ENCODE results near the gene ELF2. TPM values are rescaled to one million over a fixed set of nuclear protein-coding genes. Genes with fewer than 3 reads are reported as not detected.
A peak's percentile ranks its signal among the peaks of the same experiment; 100 is the strongest.
"Not testable (repeated sequence)": the region's sequence is repeated elsewhere in the genome, so short reads cannot be mapped to it uniquely, and the experiment has no call there.

Gene ELF2
- total RNA-seq, 1 donor from 2014 or later = 40.3 TPM

DNA sequence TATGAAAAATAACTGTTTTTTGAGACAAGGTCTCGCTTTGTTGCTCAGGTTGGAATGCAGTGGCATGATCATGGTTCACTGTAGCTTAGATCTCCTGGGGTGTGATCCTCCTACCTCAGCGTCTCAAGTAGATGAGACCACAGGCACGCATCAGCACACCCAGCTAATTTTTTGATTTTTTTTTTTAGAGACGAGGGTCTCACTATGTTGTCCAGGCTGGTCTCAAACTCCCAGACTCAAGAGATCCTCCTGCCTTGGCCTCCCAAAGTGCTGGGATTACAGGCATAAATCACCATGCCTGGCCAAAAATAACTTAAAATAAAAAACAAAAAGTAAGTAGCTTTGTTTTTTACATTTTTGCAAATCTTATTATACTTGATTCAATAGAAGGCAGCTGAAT lies 98.1 kb downstream of the ELF2 start:
- no peak for DNase-seq (ENCODE audit: low spot score)

DNA sequence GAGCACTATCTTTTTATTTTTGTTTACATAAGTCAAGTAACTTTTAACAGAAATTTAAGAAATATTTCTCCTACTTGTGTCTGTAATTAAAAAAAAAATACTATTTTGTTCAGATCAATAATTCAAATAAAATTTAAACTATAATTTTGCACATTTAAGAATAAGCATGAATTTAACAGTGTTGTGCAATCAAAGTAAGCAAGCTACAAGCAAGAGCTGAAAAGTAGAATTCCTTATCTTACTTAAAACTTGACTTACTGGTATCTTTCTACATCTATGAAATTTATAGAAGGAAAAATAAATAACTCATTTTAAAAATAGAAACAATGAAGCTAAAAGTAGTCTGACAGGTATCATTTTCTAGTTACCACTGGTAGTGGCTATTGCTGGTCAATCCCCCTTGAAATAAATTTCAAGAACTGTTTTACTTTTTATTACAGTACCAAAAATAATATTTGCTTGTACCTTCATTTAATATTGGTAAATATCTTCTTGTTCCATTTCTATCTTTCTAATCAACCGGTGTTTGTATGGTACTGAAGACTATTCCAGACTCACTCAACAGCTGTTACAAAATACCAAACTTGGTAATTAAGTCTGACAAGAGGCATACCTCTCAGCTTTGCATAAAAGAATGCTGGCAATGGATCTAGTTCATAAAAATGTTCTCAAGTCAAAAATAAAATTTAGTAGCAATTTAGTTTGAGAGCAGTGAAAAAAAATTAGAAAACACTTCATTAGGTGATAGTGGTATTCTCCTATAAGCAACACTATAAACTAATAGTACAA lies 99.3 kb downstream of the ELF2 start:
- no peak for DNase-seq (ENCODE audit: low spot score)

DNA sequence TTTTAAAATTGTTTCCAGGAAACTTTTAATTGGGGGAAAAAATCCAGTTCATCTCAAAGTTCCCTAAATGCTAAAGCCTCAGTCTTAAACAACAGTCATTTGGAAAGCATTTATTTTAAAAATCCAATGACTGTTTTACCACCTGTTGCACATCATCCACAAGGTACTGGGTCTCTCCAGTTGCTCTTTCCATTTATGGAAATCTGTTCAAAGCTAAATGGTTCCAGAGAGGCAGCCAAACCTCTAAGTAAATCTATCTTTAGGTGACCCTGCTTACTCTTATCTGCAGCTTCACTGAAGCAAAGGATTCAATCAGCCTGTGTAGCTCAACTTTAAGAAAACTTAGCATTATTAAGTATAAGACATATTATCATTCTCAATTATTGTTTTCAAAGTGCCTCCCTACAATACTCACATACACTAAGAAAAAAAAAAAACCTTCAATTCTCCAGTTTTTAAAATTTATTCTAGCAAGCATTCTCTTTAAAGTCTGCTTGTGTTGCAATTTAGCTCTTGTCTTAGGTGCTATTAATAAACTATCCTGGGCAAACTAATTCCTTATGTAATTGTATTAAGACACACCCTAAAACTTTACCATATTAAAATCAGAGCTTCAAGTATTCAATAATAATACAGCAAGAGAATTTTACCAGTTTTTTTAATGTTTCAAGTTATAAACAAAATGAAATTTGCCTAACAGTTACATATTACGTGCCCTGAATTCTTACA lies 100.8 kb downstream of the ELF2 start:
- DNase-seq (ENCODE audit: low spot score) = no peak

GRCh38 chr4:139060591-139060990 lies 116.4 kb downstream of the ELF2 start:
- no peak for DNase-seq (ENCODE audit: low spot score)

GRCh38 chr4:139059026-139059425 lies 118.0 kb downstream of the ELF2 start:
- not testable (repeated sequence) for DNase-seq (ENCODE audit: low spot score)

DNA sequence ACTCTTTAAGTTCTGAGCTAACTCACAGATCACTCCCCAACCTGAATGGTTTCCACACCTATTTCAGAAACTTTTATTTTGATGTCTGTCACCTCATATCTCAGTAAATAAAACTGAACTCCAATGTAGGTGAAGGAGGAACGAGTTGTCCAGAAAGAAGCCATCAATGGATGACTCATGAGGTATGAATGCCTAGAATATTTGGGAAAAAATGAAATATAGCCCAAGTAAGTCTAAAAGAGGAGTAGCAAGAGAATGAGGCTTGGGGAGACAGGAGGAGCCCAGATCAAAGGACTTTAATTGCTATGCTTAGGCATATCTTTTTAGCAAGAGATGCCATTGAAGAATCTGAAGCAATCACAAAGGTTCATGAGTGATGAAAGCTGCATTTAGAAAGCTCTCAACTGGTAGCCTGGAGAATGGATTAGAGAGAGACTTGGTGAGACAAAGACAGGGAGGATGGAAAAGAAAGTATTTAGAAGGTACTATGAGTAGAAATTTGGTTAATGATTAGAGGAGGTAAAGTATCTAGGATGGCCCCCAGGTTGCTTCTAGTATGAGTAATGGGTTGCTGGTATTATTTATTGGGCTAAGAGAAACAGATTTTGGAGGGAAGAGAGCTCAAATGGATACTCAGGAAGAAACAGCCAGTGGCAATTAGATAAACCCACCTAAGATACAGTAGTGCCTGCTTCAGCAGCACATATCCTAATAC lies 122.1 kb downstream of the ELF2 start:
- DNase-seq (ENCODE audit: low spot score) = no peak

GRCh38 chr4:139053909-139054308 lies 123.1 kb downstream of the ELF2 start:
- no peak for DNase-seq (ENCODE audit: low spot score)

DNA sequence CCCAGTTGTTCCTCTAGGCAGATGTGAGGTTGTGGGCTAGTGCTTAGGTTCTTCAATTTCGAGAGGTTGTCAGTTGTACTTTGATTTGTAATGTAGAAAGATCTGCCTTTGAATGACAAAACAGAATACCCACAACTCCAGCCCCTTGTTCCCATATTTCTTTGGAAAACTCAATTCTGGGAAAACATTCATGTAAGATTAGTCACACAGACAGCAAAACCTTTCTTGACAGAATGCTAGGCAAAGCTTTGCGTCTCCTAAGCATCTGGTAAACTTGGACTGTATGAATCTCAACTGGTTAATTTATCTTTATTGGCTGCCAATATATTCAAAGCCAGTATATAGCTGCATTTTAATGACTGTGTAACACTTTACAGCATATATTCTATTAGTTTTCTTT lies 126.6 kb downstream of the ELF2 start:
- no peak for DNase-seq (ENCODE audit: low spot score)

GRCh38 chr4:139048026-139048425 lies 129.0 kb downstream of the ELF2 start:
- no peak for DNase-seq (ENCODE audit: low spot score)

- no peak for DNase-seq (ENCODE audit: low spot score)
These were observed 132.7 kb downstream of the ELF2 start for GRCh38 chr4:139044291-139044690.

DNA sequence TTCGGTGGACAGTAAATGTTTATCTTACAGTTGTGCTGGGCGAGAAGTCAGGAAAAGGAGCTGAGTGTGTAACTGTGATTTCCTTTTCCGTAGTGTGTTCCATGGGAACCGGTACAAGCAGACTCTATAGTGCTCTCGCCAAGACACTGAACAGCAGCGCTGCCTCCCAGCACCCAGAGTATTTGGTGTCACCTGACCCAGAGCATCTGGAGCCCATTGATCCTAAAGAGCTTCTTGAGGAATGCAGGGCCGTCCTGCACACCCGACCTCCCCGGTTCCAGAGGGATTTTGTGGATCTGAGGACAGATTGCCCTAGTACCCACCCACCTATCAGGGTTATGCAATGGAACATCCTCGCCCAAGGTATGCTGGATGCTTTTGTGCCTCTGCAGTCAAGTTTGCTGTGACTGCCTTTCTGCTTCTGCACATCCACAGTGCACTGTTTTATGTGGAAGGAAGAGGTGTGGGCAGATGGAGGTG lies 134.0 kb downstream of the ELF2 start:
- DNase-seq (ENCODE audit: low spot score) = peak; percentile 22

DNA sequence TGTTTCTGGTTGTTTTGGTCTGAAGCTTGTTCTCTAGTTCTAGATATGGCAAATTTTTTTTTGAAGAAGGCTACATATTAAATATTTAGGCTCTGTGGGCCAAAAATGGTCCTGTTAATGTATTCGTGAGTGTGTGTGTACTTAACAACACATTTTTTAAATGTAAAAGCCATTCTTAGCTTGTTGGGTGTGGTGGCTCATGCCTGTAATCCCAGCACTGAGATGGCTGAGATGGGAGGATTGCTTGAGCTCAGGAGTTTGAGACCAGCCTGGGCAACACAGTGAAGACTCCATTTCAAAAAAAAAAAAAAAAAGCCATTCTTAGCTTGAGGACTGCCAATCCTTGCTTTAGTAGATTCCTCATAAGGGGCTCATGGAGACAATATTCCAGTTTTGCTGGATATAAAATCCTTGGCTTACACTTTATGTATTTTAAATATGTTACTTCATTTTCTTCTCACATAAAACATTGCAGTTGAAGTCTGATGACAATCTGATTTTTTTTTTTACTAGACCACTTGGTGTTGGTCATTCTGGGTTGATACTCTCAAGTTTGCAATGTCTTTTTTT lies 138.1 kb downstream of the ELF2 start:
- no peak for DNase-seq (ENCODE audit: low spot score)

DNA sequence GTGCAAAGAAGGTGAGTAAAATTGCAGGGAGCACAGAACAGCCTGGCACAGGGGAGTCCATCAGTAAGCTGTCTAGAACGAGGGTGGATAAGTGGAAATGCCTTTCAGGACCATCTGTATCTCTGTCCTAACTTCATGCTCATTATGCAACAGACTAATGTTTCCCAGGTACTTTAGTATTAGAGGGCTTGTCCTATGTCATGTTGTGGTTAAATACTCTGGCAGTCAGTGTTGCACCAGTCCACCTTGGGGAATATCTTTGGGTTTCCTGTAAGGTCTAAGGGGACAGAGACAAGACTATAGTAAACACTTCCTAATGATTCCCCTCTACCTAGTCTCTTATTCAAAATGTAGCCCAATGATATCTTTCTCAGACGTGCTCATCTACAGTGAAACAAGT lies 140.1 kb downstream of the ELF2 start:
- DNase-seq (ENCODE audit: low spot score) = no peak

DNA sequence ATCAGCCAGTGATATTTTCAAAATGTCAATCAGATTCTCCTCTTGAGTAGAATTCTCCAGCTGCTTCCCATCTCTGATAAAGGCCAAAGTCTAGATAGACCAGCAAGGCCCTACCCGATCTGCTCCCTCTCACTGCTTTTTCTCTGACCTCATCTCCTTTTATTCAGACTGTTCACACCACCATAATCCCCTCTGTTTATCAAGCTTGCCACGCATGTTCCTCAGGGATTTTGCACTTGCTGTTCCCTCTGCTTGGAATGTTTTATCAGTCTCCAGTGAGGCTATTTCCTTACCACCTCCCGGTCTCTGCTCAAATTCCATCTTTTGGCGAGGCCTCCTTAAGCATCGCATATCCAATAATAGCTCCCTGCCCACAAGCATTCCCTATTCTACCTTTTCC lies 141.4 kb downstream of the ELF2 start:
- no peak for DNase-seq (ENCODE audit: low spot score)

DNA sequence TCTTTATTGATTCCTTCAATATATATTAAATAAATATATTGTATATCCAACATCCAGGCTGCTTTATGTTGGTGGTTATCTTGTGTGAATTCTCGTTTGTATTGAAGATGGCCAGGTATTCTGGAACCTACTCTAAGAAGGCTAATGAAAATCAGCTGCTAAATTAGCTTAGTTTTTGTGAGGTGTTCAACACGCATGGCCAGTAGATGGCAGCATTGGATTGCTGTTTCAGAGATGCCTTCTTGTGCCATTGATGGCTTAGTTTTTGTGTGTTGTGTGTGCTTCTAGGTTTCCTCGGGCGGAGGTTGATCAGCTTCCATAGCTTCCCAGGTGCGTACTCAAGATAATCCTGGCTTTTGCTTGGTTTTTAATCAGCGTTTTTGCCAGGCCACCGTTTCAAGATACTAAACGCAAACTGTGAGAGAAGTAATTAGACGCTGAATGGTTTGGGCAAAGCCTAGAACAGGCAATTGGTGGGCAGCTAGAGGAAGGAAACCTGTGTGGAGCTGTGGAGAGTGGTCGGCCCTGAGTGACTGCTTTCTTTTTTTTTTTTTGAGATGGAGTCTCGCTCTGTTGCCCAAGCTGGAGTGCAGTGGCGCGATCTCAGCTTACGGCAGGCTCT lies 146.3 kb downstream of the ELF2 start:
- peak; percentile 77 for DNase-seq (ENCODE audit: low spot score)

- not testable (repeated sequence) for DNase-seq (ENCODE audit: low spot score)
These were observed 147.1 kb downstream of the ELF2 start for GRCh38 chr4:139029866-139030363.

DNA sequence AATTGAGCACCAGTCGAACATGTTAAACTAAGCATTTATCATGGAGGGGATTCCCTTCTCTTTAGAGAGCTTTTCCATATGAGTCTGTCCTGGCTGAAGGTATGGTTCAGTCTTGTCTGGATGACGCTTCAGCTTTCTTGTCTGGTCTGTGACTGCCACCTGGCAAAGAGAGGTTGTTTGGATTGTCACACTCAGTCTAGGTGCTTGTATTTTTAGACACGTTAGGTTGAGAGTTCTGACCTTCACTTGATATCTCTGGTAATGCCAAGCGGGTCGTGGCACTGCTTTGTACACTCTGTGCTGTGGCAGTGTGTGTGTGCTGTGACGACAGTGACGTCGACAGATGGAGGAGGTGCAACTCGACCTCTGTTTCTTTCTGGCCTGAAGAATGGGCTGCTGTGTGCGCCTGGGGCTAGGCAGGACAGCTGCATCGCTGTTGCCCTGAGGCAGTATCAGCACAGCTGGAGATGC lies 148.8 kb downstream of the ELF2 start:
- DNase-seq (ENCODE audit: low spot score) = no peak

- no peak for DNase-seq (ENCODE audit: low spot score)
These were observed 149.2 kb downstream of the ELF2 start for GRCh38 chr4:139027776-139028175.

- DNase-seq (ENCODE audit: low spot score) = no peak
These were observed 151.2 kb downstream of the ELF2 start for GRCh38 chr4:139025841-139026240.

GRCh38 chr4:139024686-139025085 lies 152.3 kb downstream of the ELF2 start:
- DNase-seq (ENCODE audit: low spot score) = no peak

GRCh38 chr4:139022835-139023234 lies 154.2 kb downstream of the ELF2 start:
- DNase-seq (ENCODE audit: low spot score) = no peak
